GM21423 (cell line): Measurements from ENCODE around the gene PCTP.

Experiments used
- ATAC-seq: cut with Tn5 transposase; IDR thresholded peaks from one replicate; pipeline ENCODE4 v1.9.1; 2021; ENCODE audit warnings: mild to moderate bottlenecking, moderate library complexity; ENCODE audit not compliant: unreplicated experiment

PCTP gene

DNA sequence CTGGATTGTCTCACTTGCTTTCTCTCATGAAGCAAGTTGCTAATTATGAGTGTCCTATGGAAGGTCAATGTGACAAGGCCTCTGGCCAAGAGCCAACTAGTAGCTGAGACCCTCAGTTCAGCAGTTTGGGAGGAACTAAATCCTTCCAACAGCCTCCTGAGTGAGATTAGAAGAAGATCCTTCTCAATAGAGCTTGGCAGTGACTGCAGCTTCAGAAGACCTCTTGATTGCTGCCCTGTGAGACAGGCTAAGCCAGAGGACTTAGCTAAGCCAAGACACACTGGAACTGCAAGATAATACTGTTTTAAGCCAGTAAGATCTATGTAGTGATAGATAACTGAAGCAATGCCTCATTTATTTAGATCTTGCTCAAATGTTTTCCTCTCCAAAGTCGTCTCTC is 34.3 kb downstream of the PCTP start:
- ATAC-seq = no peak

DNA sequence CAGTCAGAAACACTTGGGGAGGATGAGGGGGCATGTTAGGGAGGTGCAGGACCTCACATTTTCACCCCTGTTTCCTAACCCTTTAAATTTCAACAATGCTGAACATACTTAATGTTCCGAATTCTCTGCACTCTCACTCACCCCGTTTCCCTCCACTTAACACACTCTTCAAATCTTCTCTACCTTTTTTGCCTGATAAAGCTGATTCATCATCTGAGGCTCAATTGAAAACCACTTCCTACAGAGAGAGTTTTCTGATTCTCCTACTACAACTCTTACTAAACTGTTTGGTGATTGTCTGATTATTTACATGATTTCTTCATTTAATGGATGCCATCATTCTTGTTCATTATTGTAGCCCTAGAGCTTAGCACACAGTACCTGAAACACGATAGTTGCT is 42.4 kb downstream of the PCTP start:
- ATAC-seq = no peak

DNA sequence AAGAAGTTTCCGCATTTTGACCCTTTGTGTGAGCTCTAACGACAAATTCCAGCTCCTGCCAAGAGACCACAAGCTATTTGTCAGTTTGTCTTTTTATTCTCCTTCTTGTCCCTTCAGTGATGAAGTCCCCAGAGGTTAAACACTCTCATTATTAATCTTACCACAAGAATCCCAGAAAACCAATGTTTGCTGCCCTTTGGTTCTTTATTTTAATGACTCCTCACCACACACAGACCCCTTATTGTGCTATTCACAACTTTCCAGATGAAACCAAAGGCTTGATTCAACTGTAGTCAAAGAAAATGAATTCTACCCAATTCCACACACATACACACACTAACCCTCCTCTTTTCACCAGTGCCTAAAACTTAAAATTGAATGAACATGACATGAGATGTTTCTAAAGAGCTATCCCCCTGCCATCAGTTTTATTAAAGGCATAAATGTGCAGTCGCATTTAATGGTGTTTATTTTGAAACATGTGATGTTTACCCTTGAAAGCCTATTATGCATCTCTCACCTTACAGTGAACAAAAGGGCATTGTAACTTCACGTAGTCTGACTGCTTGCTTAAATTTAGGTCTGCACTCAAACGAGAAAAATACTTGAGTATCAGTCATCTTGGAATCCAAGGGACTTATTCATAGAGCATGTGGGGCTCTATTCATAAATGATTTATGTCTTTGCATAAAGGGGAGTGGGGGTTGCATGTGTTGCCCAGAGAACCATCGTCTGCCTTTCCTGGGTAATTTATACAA is 44.1 kb downstream of the PCTP start:
- ATAC-seq = no peak

DNA sequence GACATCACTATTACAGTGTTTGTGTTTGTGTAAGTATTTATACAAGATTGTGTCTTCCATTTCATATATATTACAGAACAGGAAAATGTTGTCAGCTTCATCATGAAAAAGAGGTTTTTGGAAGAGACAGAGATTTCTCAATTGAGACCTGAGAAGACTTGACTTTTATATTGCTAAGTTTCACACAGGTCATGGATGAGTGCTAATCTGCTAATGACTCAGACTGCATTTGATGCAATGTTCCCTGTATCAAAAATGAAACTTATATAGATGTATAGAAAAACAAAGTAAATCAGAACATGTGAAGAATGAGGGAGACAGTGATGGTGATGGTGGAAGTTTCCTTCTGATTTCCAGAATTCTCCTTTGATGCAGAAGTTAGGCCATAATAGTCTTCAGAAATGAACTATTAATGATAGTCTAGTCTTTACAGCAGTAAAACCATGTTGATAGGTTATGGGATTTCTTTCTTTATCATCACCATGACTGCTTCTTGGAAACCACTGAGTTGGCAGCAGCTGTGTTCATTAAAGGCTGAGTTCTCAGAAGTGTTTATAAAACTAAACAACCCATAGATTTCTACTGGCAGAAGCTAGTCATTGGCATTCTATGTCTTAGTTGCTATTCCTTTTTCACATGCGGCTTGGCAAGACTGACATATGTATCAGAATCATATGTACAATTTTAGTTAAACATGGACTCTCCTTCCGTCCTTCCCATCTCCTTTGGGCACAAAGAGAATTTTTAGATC is 56.1 kb downstream of the PCTP start:
- ATAC-seq = no peak

DNA sequence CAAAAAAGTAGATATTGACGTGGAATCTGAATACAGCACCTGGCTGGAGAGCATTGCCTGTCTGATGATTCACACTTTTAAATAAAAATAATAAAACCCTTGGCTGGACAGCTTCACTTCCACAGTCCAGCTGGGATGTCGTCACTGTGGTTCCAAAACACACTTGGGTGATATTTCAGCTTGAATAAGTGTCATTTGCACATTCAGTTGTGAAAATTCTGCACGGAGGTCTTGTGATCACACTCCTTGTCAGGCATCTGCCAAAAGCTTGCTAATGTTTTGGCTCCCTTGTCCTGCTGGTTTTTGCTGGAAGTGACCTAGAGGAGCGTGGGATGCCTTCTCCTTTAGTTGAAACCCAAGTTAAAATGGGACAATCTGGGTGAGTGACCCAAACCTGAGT is 60.7 kb downstream of the PCTP start:
- no peak for ATAC-seq

DNA sequence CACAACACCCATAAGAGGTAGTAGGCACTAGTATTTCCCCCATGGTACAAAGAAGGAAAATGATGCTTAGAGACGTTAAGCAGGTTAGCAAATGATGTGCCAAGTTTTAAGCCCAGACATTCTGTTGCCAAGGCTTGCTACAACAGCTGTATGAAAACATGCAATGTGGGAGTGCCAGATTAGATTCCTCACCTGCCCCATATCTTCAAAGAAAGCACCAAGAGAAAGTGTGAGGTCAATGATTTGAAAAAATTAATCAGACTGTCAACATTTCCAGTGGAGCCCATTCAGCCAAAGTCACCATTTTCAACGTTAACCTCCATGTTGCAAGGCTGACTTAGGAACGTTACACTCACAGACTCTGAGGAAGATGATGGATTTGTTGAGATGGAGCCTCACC is 61.5 kb downstream of the PCTP start:
- ATAC-seq = no peak

DNA sequence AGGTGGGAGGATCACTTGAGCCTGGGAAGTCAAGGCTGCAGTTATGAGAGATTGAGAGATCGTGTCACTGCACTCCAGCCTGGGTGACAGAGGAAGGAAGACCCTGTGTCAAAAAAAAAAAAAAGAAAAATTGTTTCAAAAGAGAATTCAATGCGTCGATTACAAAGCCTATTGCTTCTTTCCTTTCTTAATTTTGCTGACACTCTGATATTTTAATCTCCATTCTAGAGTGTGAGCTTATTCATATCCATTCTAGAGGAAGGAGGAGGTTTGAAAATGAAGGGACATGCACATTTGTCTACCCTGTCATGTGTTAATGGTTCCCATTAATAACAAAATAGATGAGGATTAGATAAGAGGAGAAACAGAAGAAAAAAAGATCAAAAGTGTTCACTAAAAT is 63.1 kb downstream of the PCTP start:
- ATAC-seq = no peak

DNA sequence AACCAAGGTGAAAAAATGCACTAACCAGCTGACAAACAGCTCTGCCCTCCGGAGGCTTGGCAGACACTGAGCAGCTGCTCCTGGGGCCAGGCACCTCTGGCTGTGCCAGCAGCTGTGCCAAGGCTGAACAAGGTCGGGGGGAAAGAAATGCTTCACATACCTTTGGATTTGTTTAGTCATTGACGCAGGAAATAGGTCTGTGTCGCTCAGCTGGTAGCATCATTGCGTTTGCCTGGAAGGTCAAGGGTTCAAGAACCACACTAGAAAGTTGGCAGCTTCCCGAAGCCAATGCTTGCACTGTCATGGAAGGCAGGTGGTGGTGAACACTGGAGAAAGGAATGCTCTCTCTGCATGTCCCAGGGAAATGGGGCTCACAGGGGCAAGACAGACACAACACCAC is 63.5 kb downstream of the PCTP start:
- no peak for ATAC-seq

DNA sequence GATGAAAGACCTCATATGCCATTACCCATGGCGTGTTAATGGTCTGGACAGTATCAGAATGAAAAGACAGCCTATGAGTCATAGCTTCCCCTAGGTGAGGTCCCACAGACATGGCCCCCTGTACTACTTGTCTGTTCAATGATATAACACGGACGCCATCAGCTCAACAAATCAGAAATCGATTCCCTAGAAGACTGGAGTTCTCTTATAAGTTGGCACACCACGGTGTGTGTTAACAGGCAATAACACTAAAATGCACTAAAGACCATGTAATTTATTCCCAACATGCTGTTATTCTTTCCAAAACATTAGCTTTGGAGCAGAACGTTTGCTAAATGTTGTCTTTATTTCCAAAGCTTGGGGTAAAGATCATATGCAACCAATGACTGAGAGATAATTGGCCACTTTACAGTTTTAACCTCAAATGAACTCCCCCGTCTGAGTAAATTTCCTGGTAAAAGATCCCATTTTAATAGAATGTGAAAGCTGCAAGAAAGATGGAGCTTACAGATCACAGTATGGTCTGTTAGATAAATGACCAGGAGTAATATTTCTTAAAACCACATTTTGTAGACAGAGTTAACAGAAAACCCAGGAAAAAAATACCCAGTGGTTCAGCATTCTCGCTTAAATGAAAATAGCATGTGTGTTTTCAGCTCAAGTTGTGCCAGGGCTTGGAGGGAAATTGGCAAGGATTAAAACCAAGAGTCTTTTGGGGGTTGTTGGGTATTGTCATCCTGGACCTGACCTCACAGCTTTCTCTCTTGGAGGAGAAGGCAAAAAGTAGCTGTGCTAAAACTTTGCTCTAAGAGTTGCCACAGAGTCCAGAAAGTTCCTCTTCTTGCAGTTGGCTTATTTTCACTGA is 65.9 kb downstream of the PCTP start:
- no peak for ATAC-seq

DNA sequence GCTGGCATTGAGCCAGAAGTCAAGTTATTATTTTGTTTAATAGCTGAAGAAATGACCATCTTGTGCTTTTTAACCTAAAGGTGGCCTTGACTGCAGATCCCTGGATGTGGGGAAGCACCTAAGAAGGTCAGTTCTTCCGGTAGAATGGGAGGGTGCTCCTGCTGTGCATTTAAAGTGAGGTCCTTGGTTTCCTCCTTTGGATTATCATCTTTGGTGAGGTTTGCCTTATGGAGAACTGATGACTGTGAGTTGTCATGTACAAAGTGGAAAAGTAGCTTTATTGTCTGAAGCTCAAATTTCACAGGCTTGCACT is 66.5 kb downstream of the PCTP start:
- no peak for ATAC-seq

DNA sequence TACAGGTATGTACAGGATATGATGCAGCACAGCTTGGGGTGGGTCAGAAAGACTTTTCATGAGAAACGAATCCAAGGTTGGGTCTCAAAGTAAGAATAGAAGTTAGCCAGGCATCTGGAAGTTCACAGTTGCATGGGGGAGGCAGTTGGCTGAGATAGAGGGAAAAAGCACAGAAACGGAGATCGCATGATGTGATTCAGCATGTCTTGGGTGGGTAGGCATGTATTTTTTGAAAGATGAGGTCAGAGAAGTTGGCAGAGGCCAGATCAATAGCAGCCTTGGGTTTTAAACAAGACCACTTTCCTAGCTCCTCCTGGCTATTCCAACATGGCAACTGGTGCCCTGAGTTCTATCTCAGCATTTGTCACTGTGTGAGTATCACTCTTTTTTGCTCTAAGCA is 67.2 kb downstream of the PCTP start:
- ATAC-seq = no peak

DNA sequence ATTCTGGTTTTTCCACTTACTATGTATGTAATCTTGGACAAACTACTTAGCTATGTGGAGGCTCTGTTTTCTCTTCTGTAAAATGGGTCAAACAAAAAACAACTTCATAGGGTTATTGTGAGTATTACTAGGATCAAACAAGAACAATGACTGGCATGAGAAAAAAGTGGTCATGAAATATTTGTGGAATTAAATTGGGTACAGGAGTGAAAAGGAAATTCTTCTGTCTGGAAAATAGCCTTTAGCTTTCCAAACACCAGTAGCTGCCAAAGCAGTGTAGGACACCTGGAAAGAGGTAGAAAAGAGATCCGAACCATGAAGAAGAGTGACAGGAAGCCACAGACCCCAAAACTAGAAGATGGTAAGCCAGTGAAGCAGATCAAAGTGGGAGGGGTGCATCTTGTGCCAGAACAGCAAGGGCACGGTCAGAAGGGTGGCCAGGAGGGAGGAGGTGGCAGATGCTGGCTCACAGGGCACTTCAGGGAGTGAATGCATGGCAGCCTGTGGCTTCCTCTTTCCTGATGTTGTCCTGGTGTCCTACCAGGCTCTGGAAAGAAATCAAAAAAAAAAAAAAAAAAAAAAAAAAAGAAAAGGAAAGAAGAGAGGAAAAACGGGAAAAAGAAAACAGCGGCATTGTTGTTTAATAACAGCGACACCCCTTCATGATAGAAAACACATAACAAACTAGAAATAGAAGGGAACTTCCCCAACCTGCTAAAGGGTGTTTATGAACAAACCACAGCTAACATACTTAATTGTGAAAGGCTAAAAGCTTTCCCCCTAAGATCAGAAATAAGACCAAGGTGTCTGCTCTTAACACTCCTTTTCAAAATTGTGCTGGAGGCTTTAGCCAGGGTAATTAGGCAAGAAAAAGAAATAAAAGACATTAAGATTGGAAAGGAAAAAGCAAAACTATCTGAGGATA is 67.9 kb downstream of the PCTP start:
- no peak for ATAC-seq

DNA sequence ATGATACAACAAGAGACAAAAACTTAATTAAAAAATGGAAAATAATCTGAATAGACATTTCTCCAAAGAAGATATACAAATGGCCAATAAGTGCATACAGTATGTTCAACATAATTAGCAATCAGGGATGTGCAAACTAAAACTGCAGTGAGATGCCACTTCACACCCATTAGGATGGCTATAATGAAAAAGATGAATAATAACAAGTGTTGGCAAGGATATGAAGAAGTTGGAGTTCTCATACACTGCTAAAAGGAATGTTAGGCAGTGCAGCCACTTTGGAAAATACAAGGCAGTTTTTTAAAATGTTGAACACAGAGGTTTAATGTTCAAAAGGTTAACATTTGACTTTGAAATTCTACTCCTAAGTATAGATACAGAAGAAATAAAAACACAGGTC is 69.8 kb downstream of the PCTP start:
- ATAC-seq = no peak

DNA sequence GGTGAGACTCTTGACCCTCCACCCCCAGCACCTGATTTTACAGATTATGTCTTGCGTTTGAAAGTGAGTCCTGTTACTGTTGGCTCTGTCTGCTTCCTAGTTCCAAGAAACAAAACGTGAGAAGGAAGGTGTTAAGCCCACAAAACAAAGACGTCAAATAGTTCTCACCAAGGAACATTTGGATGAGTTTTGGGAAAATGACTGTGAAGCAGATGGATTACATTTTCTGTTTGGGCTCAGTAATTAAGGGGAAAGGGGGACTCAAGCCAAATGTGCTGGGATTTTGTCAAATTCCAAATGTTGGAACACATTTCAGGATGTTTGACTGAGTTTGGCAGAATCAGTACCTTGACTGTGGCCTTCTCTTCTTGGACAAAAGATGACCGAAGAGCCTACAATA is 71.2 kb downstream of the PCTP start:
- no peak for ATAC-seq

DNA sequence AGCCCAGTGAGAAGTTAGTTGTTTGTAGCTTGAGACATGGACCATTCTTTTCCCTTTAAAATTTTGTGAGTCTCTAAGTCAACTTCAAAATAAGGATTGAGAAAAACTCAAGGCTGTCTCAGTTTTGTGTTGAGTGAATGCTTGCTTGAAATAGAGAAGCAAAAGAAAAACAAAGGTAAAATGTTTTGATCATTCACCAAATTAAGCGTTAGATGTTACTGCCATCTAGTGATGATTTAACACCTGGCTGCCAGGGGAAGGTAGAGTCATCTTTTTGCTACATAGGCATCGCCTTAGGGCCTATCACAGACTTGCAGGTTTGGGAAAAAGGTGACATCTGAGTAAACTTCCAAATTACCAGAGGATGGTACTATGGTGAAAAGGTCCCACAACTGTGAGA is 74.4 kb downstream of the PCTP start:
- ATAC-seq = no peak
